ENCODE results near the gene RAB6A. TPM values are rescaled to one million over a fixed set of nuclear protein-coding genes. Genes with fewer than 3 reads are reported as not detected.

Gene RAB6A
- total and polyA plus RNA-seq, 2 of the 8 experiments (the other 6 are each of a cell fraction or from before 2014, with no cell fraction given), result 24.4 to 88.6 TPM

- Histone ChIP-seq H3K18ac (ENCODE audit: extremely low read depth, low read length) (no peak overlapping the region), H3K4ac (replicated peaks; ENCODE audit: insufficient read length, low read depth, low read length) (no peak overlapping the region), H2BK120ac (replicated peaks; ENCODE audit: low read depth, low read length) (no peak overlapping the region), H3K79me2 (ENCODE audit: control insufficient read depth in 1 of 2, insufficient read depth in 2 of 2, low read length in 2 of 2) (no peaks in the 10 kb centered on the region), H4K8ac (ENCODE audit: extremely low read depth, insufficient read depth, low read length) (no peak overlapping the region), H3K79me1 (ENCODE audit: low read depth, low read length) (no peaks in the 10 kb centered on the region), H3K23ac (ENCODE audit: insufficient read length) (no peak overlapping the region), H4K5ac (ENCODE audit: insufficient read length, low read depth, low read length) (no peak overlapping the region), H3K4me1 (replicated peaks in 1 of 4; ENCODE audit: control insufficient read depth in 3 of 4, insufficient read depth in 4 of 4, low read length in 3 of 4) (no peaks in the 10 kb centered on the region), H3K9ac (replicated peaks in 1 of 4; ENCODE audit: extremely low read depth in 1 of 4, low read depth in 3 of 4, low read length in 3 of 4) (no peak overlapping the region), H3K23me2 (ENCODE audit: low read depth, low read length) (no peaks in the 10 kb centered on the region), H2BK12ac (ENCODE audit: low read depth, low read length) (no peak overlapping the region), H2BK15ac (ENCODE audit: low read length) (no peak overlapping the region), H2AFZ (ENCODE audit: low read length) (no peak overlapping the region), H4K91ac (replicated peaks; ENCODE audit: insufficient read length, low read length) (no peak overlapping the region), H2BK5ac (ENCODE audit: low read depth, low read length) (no peak overlapping the region), H2AK5ac (ENCODE audit: low read depth, low read length) (no peak overlapping the region), H4K20me1 (replicated peaks in 1 of 2; ENCODE audit: control insufficient read depth in 1 of 2, insufficient read depth in 2 of 2, low read length in 2 of 2) (no peaks in the 10 kb centered on the region), H3K27ac (ENCODE audit: low read depth, low read length) (no peak overlapping the region), H3K4me2 (ENCODE audit: insufficient read depth in 1 of 2, low read depth in 2 of 2, low read length in 2 of 2) (no peak overlapping the region), H3K4me3 (ENCODE audit: extremely low read depth in 1 of 4, insufficient read depth in 2 of 4, low read depth in 3 of 4, low read length in 4 of 4) (no peak overlapping the region), H3K9me3 (ENCODE audit: insufficient read depth in 2 of 2, low read depth in 1 of 2, low read length in 1 of 2) (no peaks in the 10 kb centered on the region), H3K14ac (ENCODE audit: insufficient read length) (no peak overlapping the region), H3K27me3 (replicated peaks in 1 of 4; ENCODE audit: control insufficient read depth in 3 of 4, extremely low read depth in 1 of 4, insufficient read depth in 3 of 4, low read length in 3 of 4) (no peaks in the 10 kb centered on the region), H2BK20ac (ENCODE audit: low read length) (no peak overlapping the region), H3K56ac (replicated peaks; ENCODE audit: insufficient read length, low read depth, low read length) (no peak overlapping the region), H3K36me3 (ENCODE audit: control insufficient read depth in 2 of 4, insufficient read depth in 4 of 4, low read length in 3 of 4) (peaks cover 0 to 15% (median 8%) of the 10 kb centered on the region in 4 experiments; a peak in 5 of 8 replicates)
- ChIA-PET POLR2A (ENCODE audit: partially characterized antibody) (no interaction called here), CTCF (ENCODE audit: partially characterized antibody) (interaction anchor here (0.7 to 1.4 kb wide), 3 partner anchors 8 to 52 kb away, joined by 3 to 4 read pairs (median 4); no protein-coding TSS in a partner anchor)
- FAIRE-seq (no peak), DNase-seq (ENCODE audit: low read depth in 1 of 2, low spot score in 2 of 2) (no peak)
- WGBS, 2 experiments (ENCODE audit: extremely low coverage in 1 of 2, insufficient coverage in 1 of 2, insufficient read length in 1 of 2, insufficient replicate concordance in 2 of 2, low coverage in 1 of 2, low lambda C conversion rate in 2 of 2, missing lambda C conversion rate in 1 of 2), result 86% methylated on average over 1 of the region's 1 CpG; no CpG with 5 or more reads in 1 of the 2 experiments
- TF ChIP-seq E2F6 (IDR thresholded peaks at IDR 0.05) (no peak), KDM1A (IDR thresholded peaks at IDR 0.05; ENCODE audit: borderline replicate concordance, low read length) (no peak), HDAC6 (IDR thresholded peaks at IDR 0.05; ENCODE audit: low read depth, low read length) (no peak), CHD2 (IDR thresholded peaks at IDR 0.05; ENCODE audit: low read length) (no peak), CTCF (IDR thresholded peaks at IDR 0.05; ENCODE audit: control extremely low read depth in 1 of 3, insufficient read depth in 1 of 3, low read depth in 1 of 3, low read length in 3 of 3) (no peak), SIX5 (IDR thresholded peaks at IDR 0.05; ENCODE audit: low read depth, low read length) (no peak), SAP30 (IDR thresholded peaks at IDR 0.05; ENCODE audit: insufficient read depth, insufficient replicate concordance, low read length) (no peak), CEBPB (IDR thresholded peaks at IDR 0.05; ENCODE audit: low read depth, low read length) (no peak)
Measured at GRCh38 chr11:73716153-73717056, 44.5 kb downstream of the RAB6A start.

Data from H1 (cell line).